HG03045 (cell line): ENCODE results near the gene PDE8B.

Experiments
- ATAC-seq: cut with Tn5 transposase; IDR thresholded peaks from one replicate; pipeline ENCODE4 v1.9.1; 2021; ENCODE audit warnings: mild to moderate bottlenecking, moderate library complexity; ENCODE audit not compliant: unreplicated experiment

The PDE8B gene

DNA sequence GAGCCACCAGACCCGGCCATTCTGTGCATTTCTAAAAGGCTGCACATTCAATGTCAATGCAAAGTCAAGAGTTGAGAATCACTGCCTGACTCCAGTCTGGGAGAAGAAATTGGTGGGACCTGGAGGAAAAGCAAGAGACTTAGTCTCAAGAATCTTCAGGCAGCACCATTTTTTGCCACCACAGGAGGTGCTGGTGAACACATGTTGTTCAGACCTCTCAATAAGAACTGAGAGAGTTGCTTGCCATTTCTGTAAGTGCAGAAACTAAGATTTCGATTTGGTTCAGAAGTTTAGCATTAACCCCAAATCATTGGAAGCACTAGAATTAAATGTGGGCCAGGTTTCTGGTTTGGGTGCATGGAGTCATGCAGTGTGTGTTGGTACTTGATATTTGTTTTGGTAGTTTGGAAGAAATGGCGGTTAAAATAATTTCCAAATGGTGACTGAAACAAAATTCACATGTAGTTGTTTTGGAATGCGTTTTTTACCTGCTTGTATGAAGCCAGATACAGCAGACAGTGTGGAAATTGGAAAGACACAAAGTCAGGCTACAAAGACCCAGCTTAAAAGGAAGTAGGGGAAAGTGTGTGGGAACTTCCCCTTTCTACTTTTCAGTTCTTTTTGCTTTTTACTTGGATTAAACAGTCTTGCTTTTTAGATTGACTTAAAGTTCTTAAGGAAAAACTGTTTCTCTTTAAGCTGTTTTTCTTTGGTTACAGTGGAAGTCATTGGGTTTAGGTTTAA lies 20.4 kb downstream of the PDE8B start:
- ATAC-seq = no peak

DNA sequence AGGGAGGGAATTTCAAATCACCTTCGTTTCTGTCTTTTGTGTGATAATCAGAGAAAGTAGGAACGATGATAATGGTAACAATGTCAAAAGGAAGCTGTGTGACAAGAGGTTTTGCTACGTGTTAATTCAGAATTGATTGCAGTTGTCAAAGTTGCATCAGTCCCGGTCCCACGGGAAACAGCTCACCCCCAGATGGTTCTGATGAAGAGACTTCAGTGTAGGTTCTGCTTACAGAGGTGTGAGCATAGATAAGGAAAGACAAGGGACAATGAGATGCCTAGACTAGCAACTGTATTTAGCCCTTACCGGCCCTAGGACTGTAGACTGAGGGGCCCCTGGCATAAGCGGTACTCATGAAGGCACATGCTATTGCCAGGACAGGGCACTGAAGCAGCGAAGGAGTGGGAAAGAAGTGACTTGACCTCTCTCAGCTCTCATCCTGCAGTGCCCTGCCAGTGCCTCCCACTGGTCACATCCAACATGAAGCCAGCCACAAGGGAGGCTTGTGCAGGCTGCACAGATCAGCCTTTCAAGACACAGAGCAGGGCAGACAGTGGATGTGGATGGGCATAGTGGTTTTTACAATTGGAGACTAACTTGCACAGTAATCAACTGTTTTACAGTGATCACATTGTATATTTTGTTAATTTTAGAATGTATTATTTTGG lies 21.1 kb downstream of the PDE8B start:
- ATAC-seq = no peak

DNA sequence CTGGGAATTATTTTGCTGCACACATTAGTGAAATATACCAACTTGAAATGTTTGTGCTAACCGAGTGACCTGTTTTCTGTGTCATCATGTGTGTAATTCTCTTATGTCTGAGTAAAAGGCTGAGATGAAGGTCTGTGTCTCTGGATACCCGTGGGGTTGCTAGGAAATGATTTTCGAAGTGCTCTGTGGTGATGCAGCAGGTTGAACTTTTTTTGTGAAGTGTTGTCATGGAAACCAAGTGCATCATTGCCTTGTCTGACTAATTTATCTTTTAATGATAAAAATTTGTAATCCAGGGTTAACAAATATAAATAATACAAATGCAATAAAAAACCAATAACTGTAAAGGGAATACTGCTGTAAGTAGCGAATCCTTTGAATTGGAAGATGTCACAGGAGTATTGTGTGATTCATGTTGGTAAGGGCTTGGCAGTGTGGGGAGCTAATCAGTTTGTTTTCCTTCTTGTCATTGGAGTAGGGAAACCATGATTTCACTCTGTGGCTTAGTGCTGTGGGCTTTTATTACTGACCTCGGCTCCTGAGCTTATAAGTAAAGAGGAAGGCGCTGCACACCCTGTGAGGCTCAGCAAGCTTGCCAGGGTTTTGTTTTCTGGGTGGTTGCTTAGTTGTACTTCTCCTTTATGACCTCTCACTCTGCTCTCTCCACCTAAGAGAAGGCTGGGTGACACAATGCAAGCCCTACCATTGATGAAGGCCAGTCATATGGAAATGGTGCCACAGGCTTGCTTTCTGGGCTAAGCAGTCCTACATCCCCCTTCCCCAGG lies 22.3 kb downstream of the PDE8B start:
- no peak for ATAC-seq

DNA sequence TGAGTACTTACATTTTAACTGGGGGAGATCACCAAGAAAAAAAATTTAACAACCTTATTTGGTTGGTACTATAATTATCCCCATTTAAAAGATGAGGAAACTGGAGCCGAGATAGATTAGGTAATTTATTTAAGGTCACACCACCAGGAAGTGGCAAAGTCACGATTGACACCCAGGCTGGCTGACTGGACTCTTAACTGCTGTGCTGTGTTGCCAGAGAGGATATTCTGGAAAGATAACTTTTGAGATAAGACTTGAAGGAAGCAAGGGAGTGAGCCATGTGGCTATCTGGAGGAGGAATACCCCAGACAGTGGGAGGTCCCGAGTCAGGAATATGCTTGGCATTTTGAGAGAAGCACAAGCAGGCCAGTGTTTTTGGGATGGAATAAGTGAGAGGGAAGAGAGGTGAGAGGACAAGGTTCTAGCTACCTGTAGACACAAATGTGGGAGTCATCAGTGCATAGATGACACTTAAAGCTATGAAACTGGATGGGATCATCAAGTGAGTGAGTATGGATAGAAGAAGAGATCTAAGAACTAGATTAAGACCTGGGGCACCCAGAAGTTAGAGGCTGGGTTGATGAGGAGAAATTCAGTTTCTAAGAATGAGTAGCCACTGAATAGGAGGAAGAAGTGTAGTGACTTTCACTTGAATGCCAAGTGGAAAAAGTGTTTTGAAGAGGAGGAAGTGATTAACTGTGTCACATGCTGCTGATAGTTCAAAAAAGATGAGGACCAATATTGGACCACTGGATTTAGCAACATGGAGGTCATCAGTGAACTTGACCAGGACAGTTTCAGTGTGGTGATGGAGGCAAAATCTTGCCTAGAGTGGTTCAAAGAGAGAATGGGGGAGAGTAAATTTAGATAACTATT lies 25.6 kb downstream of the PDE8B start:
- ATAC-seq = no peak

DNA sequence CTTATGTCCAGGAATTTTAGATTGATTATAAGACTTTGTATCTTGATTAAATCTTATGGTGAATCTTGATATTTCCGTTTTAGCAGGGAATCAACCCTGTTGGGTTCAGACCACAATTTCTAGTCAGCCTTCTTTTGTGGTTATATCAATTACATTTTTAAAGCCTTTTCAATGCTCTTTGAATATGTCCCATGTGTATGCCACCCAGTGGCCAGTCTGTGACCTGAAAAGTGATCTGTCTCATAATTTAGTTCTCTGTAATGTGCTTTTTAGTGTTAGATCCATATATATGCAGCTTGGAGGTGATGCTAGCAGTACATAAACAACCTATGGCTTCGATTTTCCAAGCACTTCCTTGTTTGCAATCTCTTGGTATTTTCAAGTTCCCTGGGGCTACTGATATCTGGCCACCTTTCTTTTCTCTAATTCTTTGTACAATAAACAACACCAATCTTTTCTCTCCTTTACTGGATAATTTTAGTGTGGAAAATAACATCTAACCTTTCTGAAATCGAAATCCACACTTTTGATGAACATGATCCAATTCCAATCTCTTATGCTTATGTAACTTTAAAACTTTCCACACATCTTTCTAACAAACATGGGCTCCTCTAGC lies 28.8 kb downstream of the PDE8B start:
- no peak for ATAC-seq

DNA sequence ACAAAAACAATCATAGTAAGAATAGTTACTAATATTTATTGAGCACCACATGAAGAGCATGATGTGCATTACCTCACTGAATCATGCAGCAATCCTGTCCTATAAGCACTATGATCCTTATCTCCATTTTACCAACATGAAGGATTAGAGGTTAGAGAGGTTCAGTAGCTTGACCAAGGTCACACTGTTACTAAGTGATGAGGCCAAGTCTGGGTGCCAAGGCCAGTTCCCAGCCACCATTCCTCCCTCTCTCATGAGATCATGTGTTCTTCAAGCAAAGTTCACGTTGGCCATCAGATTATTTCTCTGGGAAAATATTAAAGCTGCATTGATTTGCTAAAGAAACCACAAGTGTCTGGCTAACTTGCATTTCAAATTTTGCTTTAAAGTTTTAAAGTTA lies 31.0 kb downstream of the PDE8B start:
- no peak for ATAC-seq

DNA sequence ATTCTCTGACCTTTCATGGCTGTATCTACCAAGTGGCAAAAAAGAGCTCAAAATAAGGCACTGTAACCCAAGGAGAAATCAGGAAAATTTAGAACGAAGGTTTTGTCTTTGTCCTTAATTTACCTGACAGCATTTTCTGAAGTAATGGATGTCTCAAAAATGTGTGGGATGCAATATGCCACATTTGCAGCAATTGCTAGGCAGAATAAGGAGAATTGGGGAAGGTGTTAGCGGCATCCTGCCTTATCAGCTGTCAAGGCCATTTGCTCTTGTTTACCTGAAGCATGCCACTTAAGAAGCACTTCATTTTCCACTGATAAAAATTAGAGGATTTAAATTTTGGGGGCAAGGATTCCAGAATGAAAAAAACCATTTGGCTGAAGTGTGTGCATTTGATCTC lies 39.0 kb downstream of the PDE8B start:
- ATAC-seq = no peak

DNA sequence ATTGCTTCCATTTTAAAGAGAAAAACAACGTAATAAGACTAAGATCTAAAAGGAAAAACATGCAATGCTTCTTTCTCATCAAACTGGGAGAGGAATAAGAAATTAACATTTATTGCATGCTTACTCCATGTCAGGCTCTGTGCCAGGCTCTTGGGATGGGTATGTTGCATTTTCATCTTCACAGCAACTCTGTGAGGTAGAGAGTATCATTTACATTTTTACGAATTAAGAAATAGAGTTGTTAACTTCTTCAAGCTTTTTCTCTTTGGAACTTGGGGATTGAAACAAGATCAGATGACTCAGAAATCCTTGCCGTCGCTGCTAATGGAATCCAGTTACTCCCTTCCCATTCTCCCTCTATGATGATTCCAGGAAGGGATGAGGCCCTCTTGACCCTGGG lies 39.5 kb downstream of the PDE8B start:
- no peak for ATAC-seq

DNA sequence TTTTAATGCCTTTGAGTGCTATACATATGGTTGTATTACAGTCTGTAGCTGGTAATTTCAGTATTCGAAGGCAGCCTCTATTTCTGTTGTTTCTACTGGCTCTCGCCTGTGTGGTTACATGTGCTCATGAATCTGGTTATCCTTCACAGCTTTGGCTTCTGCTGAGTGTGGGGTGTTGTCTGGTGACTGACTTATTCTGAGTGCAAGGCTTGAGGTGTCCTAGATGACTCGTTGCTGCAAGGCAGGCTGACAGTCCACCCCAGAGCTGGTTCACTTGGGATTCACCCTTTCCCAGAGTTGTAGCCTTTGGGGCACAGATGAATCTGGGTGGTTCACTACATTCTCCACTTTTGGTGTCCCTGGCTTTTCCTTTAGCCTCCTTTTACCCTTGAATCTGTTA lies 41.4 kb downstream of the PDE8B start:
- ATAC-seq = no peak

DNA sequence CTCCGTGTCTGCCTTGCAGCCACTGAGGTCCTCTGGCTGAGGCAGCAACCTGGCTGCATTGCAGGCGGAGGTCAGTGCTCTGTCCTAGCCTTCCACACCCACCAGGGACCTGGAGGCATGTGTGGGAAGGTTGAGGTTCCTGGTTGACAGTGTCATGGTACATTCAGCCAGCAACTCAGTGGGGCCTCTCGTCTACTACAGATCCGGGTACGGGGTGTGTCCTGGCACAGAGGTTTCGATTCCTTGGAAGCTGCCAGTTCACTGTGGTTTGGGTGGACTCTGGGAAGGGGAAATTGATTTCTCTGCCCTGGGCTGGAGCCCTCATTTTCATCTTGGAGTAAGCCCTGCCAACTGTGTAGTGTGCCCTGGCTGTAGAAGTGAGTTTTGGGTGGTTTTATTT lies 45.1 kb downstream of the PDE8B start:
- ATAC-seq = no peak

DNA sequence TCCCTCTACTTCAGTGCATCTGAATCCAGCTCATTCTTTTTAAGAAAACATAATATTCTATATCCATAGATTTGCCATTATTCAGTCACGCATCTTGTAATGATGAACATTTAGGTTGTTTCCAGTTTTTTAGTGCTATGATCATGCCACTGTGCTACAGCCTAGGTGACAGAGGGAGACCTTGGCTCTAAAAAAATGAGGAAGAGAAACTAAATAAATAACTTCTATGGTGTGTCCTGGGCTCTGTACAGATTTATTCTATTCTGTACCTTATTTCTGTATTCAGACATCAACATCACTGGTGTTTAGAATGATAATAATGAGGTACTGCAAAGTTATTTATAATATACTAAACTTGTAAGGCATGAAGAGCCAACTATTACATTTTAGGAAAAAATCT lies 45.9 kb downstream of the PDE8B start:
- ATAC-seq = no peak

DNA sequence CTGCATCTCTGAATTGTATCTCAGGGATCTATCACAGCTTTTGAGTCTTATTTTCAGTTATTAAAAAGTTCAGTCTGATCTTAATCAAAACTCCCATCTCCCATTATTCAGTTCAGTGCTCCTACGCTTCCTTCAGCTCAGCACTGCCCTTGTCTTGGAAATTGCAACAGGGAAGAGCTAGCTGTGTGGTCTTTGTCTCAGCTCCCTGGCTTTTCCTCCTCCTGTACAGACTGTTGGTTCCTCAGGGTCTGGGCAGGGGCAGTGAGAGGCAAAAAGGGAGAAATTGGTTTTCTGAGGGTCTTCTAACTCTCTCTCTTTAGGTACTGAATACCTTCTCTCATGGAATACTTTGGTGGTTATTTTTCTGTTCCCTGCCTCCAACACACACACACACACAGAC lies 48.2 kb downstream of the PDE8B start:
- no peak for ATAC-seq

DNA sequence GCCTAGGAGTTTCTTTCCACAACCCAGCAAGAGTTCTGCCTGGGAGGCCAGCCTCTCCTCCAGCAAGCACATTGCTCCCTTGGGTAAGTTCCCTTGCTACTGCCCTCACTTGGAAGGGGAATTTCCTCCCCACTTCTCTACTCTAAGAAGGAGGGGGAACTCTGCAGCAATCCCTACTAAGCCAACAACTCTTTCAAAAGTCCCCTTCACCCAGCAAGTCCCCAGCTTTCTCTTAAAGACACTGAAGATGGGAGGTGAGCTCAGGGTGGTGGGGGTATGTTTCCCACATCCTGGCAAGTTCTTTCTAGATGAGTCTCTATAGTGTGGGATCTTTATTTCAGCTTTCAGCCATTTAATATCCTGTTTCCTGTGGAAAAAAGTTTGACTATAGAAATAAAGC lies 49.0 kb downstream of the PDE8B start:
- ATAC-seq = no peak

DNA sequence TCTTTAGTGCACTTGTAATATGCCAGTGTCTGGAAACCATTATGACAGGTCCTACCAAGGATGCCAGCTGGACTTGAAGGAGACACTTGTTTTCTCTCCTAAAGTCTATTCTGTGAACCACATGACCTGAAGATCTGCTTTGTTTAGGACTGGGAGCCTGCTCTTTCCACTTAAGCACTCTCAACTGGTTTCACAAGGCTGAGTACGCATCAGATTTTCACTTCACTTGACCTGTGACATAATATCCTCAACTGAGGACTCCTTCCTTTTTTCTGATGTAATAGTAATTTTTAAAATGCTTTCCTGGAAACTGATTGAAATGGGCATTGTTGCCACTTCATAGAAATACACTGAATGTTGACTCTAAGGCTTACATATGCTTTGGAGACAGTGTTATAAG lies 52.2 kb downstream of the PDE8B start:
- ATAC-seq = no peak

DNA sequence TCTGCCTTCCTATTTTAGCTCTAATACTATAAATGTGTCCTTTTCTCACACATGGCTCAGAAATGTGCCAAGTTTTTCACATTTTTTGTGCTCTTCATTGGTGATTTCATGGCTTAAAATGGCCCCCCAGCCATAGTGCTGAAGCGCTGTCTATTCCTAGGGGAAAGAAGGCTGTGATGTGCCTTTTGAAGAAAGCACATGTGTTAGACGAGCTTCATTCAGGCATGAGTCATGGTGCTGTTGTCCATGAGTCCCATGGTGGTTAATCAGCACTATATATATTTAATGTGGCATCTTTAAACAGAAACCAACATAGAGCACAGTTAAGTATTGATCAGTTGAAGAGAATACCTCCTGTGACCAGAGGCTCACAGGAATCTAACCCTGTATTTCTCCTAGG lies 55.8 kb downstream of the PDE8B start:
- ATAC-seq = no peak

DNA sequence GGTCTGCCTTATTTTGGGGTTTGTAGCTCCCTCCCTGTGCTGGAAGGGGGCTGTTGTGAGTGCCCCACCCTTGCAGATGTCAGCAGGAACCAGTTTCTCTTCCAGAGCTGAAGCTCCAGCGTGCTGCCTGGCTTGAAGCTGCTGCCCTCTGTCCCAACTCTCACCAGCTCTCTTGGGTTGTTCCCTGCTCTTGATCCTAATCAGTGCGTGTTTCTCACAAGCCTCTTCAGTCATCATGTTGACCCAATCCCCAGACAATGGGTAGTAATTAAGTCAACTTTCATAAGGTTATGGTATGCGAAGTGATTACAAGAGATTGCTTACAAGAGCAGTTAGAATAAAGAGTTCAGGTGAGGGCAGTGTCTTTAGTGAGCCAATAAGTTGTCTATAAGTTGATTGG lies 57.0 kb downstream of the PDE8B start:
- ATAC-seq = no peak

DNA sequence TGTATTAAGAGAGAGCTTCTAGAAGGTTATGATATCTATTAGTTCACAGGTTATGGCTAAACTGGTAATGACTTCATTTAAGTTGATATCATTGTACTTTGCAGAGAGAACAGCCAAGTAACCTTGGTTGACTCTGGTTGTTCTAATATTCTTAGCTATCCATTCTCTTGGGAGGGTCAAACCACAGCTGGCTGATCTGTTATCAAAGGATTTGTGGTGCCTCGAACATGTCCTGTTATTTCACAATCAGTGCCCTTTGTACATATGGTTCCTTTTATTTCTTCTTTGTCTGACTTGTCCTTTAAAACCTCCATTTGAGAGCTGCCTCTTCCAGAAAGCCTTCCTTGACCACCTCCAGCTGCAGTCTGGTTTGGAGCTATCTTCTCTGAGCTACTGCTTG lies 61.7 kb downstream of the PDE8B start:
- no peak for ATAC-seq

DNA sequence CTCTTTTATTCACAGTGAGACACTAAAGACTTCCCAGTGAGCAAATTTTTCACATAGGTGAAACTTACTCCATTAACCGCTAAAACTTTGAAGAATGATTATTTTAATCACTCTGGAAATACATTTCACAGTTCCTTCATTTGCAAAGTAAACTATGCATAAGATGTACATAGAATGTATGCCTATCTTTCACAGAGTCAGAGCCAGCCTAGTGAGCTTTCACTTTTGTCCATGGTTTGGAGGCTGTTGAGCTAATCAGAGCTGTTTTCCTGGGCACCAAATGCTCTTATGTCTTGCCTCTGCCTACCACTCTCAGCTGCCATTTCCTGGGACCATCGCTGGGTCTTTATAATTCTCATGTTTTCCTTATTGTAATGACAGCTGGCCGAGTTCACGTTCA lies 67.3 kb downstream of the PDE8B start:
- no peak for ATAC-seq

DNA sequence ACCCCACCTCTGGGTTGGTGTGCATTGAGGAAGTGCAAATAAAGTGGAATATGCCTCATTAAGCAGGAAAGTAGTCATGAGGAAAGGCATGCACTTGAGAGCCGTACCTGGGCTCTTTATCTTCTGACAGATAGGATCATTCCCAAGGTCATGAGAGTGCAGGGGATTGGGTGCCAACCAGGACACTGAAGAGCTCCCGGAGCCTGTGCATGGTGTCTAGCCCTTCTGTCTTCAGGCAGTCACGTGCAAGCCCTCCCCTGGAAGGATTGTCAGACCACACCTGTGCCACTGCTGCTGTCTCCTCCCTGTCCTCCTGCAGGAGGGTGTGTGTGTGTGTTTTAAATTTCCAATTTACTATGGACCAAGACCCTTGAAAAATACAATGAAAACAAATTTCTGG lies 69.6 kb downstream of the PDE8B start:
- ATAC-seq = no peak

DNA sequence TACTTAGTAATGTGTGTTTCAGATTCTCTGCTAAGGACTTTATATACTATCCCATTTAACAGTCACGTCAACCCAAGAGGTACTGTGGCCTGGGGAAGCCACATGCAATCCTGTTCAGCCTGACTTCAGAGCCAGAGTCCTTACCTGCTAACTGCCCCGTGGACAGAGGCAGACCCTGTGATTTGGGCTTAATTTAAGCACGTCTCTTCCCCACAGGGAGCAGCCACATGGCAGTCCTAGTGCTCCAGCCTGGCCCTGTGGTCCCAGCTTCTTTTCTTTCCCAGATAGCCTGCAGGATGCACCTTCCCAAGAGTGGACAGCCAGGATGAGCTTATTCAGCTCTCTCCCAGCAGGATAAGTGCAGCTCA lies 71.5 kb downstream of the PDE8B start:
- no peak for ATAC-seq
